DMS114 treated with DMSO at 0.1 percent for 48 hours (cell line): ENCODE results near the gene KLRC4.
A peak's percentile ranks its signal among the peaks of the same experiment; 100 is the strongest.
"Not testable (repeated sequence)": the region's sequence is repeated elsewhere in the genome, so short reads cannot be mapped to it uniquely, and the experiment has no call there.

Experiments used
- DNase-seq: peaks from one replicate; lab custom pipeline; 2025; ENCODE audit not compliant: unreplicated experiment; lab: John Stamatoyannopoulos, UW

The KLRC4 gene

GRCh38 chr12:10369557-10370415, 39.8 kb downstream of the KLRC4 start:
- no peak for DNase-seq

GRCh38 chr12:10368206-10369171, 41.1 kb downstream of the KLRC4 start:
- no peak for DNase-seq

- DNase-seq: not testable (repeated sequence)
These were observed 41.8 kb downstream of the KLRC4 start for GRCh38 chr12:10367714-10368113.

GRCh38 chr12:10366875-10367274, 42.7 kb downstream of the KLRC4 start:
- DNase-seq: peak; percentile 40

- peak; percentile 20 for DNase-seq
These were observed 43.7 kb downstream of the KLRC4 start for GRCh38 chr12:10365696-10366405.

- peak; percentile 69 for DNase-seq
These were observed 44.5 kb downstream of the KLRC4 start for GRCh38 chr12:10364815-10365622.

- DNase-seq: peak; percentile 56
These were observed 45.4 kb downstream of the KLRC4 start for GRCh38 chr12:10363914-10364814.

GRCh38 chr12:10363658-10363913, 46.0 kb downstream of the KLRC4 start:
- no peak for DNase-seq

GRCh38 chr12:10362828-10363657, 46.5 kb downstream of the KLRC4 start:
- no peak for DNase-seq

- DNase-seq: no peak
These were observed 47.2 kb downstream of the KLRC4 start for GRCh38 chr12:10362325-10362724.

- no peak for DNase-seq
These were observed 47.9 kb downstream of the KLRC4 start for GRCh38 chr12:10361622-10362021.

GRCh38 chr12:10361084-10361483, 48.5 kb downstream of the KLRC4 start:
- DNase-seq: no peak

GRCh38 chr12:10358969-10359368, 50.6 kb downstream of the KLRC4 start:
- no peak for DNase-seq

GRCh38 chr12:10358131-10358530, 51.4 kb downstream of the KLRC4 start:
- DNase-seq: no peak
